ENCODE data around the gene SNAI3. TPM values are rescaled to one million over a fixed set of nuclear protein-coding genes. Genes with fewer than 3 reads are reported as not detected.

SNAI3 gene
- total and polyA plus RNA-seq, 2 experiments from 2014 or later: 10.3 to 19.4 TPM

DNA sequence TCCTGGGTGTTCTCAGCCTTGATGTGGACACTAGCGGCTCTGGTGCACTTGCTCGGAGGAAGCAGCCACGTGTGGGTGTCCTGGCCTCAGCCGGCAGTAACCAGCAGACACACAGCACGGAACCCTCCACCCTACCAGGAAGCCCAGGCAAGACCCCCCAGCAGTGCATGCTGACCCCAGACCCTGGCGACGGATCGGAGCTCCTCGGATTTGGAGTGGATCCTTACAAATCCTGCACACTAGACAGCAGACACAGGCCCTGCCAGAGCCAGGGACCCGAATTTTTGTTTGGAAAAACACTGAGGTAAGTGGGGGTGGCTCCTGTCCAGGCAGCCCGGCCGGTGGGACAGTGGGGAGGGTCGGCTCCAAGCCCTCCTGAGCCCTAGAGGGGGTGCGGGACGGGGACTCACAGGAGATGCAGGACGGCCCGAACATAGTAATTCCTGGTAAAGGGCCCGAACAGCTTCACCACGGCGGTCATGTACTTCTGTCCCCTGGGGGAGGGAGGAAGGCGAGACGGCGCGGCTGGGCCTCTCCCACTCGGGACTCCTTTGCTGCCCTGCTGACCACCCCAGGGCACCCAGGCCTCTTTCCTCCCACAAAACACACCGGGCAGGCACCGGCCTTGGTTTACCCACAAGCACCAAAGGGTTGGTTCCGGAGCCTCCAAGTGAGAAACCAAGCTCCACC is 39.8 kb downstream of the SNAI3 start:
- Histone ChIP-seq H3K4me3 (no peak overlapping the region), H3F3A (replicated peaks; ENCODE audit: low read depth) (0 out of 2 replicates have a peak, but pooled peaks cover 3% of the 10 kb centered on the region), H3K36me3 (ENCODE audit: insufficient read depth) (no peaks in the 10 kb centered on the region), H3K27ac (ENCODE audit: low read depth) (no peak overlapping the region), H3K27me3 (ENCODE audit: insufficient read depth) (no peaks in the 10 kb centered on the region), H3K9me2 (ENCODE audit: insufficient read depth) (no peaks in the 10 kb centered on the region), H4K20me1 (replicated peaks; ENCODE audit: insufficient read depth) (peaks cover 7% of the 10 kb centered on the region; the same call in 1 of the 2 replicates), H3K79me2 (replicated peaks; ENCODE audit: insufficient read depth) (peaks cover 14% of the 10 kb centered on the region; the same call in 1 of the 2 replicates), H3K4me1 (ENCODE audit: insufficient read depth) (peaks cover 10% of the 10 kb centered on the region; the same call in 1 of the 2 replicates), H3K4me2 (no peak overlapping the region), H2AFZ (no peak overlapping the region)
- H3K4me1 Mint-ChIP-seq: peaks cover 11% of the 10 kb centered on the region
- ATAC-seq: no peak
- peaks cover 16% of the 10 kb centered on the region for H3K27me3 Mint-ChIP-seq (ENCODE audit: insufficient read depth, low read depth, poor library complexity)
- TF ChIP-seq, protein P1, sequence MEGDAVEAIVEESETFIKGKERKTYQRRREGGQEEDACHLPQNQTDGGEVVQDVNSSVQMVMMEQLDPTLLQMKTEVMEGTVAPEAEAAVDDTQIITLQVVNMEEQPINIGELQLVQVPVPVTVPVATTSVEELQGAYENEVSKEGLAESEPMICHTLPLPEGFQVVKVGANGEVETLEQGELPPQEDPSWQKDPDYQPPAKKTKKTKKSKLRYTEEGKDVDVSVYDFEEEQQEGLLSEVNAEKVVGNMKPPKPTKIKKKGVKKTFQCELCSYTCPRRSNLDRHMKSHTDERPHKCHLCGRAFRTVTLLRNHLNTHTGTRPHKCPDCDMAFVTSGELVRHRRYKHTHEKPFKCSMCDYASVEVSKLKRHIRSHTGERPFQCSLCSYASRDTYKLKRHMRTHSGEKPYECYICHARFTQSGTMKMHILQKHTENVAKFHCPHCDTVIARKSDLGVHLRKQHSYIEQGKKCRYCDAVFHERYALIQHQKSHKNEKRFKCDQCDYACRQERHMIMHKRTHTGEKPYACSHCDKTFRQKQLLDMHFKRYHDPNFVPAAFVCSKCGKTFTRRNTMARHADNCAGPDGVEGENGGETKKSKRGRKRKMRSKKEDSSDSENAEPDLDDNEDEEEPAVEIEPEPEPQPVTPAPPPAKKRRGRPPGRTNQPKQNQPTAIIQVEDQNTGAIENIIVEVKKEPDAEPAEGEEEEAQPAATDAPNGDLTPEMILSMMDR (conservative IDR thresholded peaks at IDR 0.05; ENCODE audit: low read depth in 2 of 2): no peak
- TF ChIP-seq POLR2AphosphoS5 (IDR thresholded peaks at IDR 0.05; ENCODE audit: low read depth) (no peak), ZNF114 (CRISPR knock-in tag; IDR thresholded peaks at IDR 0.05) (no peak), CREB1 (CRISPR knock-in tag; IDR thresholded peaks at IDR 0.05; ENCODE audit: low read depth) (no peak), STAT1 (IDR thresholded peaks at IDR 0.05; ENCODE audit: unreplicated experiment) (no peak), JUNB (IDR thresholded peaks at IDR 0.05; ENCODE audit: unreplicated experiment) (no peak), NANOG (IDR thresholded peaks at IDR 0.05; ENCODE audit: borderline replicate concordance) (no peak), EZH2 (IDR thresholded peaks at IDR 0.05; ENCODE audit: low read depth, unreplicated experiment) (no peak), EZH2phosphoT487 (IDR thresholded peaks at IDR 0.05; ENCODE audit: unreplicated experiment) (no peak), ZNF331 (CRISPR knock-in tag; IDR thresholded peaks at IDR 0.05; ENCODE audit: low read depth) (no peak)
- TF ChIP-seq, protein P2, sequence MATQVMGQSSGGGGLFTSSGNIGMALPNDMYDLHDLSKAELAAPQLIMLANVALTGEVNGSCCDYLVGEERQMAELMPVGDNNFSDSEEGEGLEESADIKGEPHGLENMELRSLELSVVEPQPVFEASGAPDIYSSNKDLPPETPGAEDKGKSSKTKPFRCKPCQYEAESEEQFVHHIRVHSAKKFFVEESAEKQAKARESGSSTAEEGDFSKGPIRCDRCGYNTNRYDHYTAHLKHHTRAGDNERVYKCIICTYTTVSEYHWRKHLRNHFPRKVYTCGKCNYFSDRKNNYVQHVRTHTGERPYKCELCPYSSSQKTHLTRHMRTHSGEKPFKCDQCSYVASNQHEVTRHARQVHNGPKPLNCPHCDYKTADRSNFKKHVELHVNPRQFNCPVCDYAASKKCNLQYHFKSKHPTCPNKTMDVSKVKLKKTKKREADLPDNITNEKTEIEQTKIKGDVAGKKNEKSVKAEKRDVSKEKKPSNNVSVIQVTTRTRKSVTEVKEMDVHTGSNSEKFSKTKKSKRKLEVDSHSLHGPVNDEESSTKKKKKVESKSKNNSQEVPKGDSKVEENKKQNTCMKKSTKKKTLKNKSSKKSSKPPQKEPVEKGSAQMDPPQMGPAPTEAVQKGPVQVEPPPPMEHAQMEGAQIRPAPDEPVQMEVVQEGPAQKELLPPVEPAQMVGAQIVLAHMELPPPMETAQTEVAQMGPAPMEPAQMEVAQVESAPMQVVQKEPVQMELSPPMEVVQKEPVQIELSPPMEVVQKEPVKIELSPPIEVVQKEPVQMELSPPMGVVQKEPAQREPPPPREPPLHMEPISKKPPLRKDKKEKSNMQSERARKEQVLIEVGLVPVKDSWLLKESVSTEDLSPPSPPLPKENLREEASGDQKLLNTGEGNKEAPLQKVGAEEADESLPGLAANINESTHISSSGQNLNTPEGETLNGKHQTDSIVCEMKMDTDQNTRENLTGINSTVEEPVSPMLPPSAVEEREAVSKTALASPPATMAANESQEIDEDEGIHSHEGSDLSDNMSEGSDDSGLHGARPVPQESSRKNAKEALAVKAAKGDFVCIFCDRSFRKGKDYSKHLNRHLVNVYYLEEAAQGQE (IDR thresholded peaks at IDR 0.05; ENCODE audit: unreplicated experiment): no peak
- TF ChIP-seq, protein P3, sequence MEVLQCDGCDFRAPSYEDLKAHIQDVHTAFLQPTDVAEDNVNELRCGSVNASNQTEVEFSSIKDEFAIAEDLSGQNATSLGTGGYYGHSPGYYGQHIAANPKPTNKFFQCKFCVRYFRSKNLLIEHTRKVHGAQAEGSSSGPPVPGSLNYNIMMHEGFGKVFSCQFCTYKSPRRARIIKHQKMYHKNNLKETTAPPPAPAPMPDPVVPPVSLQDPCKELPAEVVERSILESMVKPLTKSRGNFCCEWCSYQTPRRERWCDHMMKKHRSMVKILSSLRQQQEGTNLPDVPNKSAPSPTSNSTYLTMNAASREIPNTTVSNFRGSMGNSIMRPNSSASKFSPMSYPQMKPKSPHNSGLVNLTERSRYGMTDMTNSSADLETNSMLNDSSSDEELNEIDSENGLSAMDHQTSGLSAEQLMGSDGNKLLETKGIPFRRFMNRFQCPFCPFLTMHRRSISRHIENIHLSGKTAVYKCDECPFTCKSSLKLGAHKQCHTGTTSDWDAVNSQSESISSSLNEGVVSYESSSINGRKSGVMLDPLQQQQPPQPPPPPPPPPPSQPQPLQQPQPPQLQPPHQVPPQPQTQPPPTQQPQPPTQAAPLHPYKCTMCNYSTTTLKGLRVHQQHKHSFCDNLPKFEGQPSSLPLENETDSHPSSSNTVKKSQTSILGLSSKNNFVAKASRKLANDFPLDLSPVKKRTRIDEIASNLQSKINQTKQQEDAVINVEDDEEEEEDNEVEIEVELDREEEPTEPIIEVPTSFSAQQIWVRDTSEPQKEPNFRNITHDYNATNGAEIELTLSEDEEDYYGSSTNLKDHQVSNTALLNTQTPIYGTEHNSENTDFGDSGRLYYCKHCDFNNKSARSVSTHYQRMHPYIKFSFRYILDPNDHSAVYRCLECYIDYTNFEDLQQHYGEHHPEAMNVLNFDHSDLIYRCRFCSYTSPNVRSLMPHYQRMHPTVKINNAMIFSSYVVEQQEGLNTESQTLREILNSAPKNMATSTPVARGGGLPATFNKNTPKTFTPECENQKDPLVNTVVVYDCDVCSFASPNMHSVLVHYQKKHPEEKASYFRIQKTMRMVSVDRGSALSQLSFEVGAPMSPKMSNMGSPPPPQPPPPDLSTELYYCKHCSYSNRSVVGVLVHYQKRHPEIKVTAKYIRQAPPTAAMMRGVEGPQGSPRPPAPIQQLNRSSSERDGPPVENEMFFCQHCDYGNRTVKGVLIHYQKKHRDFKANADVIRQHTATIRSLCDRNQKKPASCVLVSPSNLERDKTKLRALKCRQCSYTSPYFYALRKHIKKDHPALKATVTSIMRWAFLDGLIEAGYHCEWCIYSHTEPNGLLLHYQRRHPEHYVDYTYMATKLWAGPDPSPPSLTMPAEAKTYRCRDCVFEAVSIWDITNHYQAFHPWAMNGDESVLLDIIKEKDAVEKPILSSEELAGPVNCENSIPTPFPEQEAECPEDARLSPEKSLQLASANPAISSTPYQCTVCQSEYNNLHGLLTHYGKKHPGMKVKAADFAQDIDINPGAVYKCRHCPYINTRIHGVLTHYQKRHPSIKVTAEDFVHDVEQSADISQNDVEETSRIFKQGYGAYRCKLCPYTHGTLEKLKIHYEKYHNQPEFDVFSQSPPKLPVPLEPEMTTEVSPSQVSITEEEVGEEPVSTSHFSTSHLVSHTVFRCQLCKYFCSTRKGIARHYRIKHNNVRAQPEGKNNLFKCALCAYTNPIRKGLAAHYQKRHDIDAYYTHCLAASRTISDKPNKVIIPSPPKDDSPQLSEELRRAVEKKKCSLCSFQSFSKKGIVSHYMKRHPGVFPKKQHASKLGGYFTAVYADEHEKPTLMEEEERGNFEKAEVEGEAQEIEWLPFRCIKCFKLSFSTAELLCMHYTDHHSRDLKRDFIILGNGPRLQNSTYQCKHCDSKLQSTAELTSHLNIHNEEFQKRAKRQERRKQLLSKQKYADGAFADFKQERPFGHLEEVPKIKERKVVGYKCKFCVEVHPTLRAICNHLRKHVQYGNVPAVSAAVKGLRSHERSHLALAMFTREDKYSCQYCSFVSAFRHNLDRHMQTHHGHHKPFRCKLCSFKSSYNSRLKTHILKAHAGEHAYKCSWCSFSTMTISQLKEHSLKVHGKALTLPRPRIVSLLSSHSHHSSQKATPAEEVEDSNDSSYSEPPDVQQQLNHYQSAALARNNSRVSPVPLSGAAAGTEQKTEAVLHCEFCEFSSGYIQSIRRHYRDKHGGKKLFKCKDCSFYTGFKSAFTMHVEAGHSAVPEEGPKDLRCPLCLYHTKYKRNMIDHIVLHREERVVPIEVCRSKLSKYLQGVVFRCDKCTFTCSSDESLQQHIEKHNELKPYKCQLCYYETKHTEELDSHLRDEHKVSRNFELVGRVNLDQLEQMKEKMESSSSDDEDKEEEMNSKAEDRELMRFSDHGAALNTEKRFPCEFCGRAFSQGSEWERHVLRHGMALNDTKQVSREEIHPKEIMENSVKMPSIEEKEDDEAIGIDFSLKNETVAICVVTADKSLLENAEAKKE (CRISPR knock-in tag; IDR thresholded peaks at IDR 0.05): no peak
- TF ChIP-seq, protein P4, sequence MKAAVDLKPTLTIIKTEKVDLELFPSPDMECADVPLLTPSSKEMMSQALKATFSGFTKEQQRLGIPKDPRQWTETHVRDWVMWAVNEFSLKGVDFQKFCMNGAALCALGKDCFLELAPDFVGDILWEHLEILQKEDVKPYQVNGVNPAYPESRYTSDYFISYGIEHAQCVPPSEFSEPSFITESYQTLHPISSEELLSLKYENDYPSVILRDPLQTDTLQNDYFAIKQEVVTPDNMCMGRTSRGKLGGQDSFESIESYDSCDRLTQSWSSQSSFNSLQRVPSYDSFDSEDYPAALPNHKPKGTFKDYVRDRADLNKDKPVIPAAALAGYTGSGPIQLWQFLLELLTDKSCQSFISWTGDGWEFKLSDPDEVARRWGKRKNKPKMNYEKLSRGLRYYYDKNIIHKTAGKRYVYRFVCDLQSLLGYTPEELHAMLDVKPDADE (IDR thresholded peaks at IDR 0.05): no peak
- DNase-seq (ENCODE audit: low spot score): no peak
- no peaks in the 10 kb centered on the region for H3K9me3 Mint-ChIP-seq
- H3K4me3 Mint-ChIP-seq: no peak overlapping the region
- peaks cover 21% of the 10 kb centered on the region; the same call in 2 of the 3 replicates for H3K36me3 Mint-ChIP-seq (ENCODE audit: low read depth)
- H3K27ac Mint-ChIP-seq: peak overlapping the region; percentile 81; the same call in 1 of the 2 replicates

Measured in GM23338 (cell line).